Measurements from ENCODE around the gene ELOVL5.

GRCh38 chr6:53369051-53369450, 20.3 kb upstream of the ELOVL5 start:
- no peak for TF ChIP-seq CTCF (IDR thresholded peaks at IDR 0.05)
- TF ChIP-seq POLR2A (IDR thresholded peaks at IDR 0.05), result no peak
